Liver (tissue), 9 donors: ENCODE results near the gene NLRC5. TPM values are rescaled to one million over a fixed set of nuclear protein-coding genes. Genes with fewer than 3 reads are reported as not detected.

ENCODE experiments used
- DNase-seq: peaks from one replicate; pipeline ENCODE4 v3.0.0-alpha.2; 2017; ENCODE audit warnings: low spot score
- H3K27ac ChIP-seq, 2 donors: one replicate each; pipeline ENCODE4 v1.7.0; 2013; ENCODE audit warnings: inconsistent platforms in 2 of 2, low read length in 2 of 2, control low read depth in 1 of 2, low read depth in 1 of 2, mild to moderate bottlenecking in 1 of 2
- H3K27me3 ChIP-seq, 4 donors: one replicate each; pipeline versions ENCODE4 v1.6.1 to v1.7.0; 2013; ENCODE audit warnings: low read length in 3 of 4, inconsistent platforms in 1 of 4, mild to moderate bottlenecking in 1 of 4, moderate library complexity in 1 of 4; ENCODE audit not compliant: control insufficient read depth in 4 of 4, insufficient read depth in 4 of 4
- H3K36me3 ChIP-seq, 4 donors: one replicate each; pipeline versions ENCODE4 v1.6.1 to v1.7.0; 2013; ENCODE audit warnings: low read length in 3 of 4, mild to moderate bottlenecking in 3 of 4, low read depth in 1 of 4, moderate library complexity in 1 of 4; ENCODE audit not compliant: control insufficient read depth in 4 of 4, insufficient read depth in 3 of 4
- H3K4me1 ChIP-seq, 4 donors: one replicate each; pipeline versions ENCODE4 v1.6.1 to v1.7.0; 2013; ENCODE audit warnings: low read length in 3 of 4, mild to moderate bottlenecking in 3 of 4, moderate library complexity in 1 of 4; ENCODE audit not compliant: control insufficient read depth in 4 of 4, insufficient read depth in 4 of 4
- H3K4me3 ChIP-seq, 3 donors: one replicate each; pipeline versions ENCODE4 v1.6.1 to v1.7.0; 2013; ENCODE audit warnings: low read length in 3 of 3, control low read depth in 1 of 3, low read depth in 1 of 3, mild to moderate bottlenecking in 1 of 3
- H3K9ac ChIP-seq, 2 donors: one replicate each; pipeline ENCODE4 v1.7.0; 2013; ENCODE audit warnings: low read length in 2 of 2, mild to moderate bottlenecking in 2 of 2, moderate library complexity in 2 of 2, control low read depth in 1 of 2, low read depth in 1 of 2
- H3K9me3 ChIP-seq, 4 donors: one replicate each; pipeline versions ENCODE4 v1.6.1 to v1.7.0; 2013; ENCODE audit warnings: low read length in 3 of 4; ENCODE audit not compliant: control insufficient read depth in 4 of 4
- ATF3 ChIP-seq: IDR thresholded peaks from 2 replicates; pipeline ENCODE4 v1.6.1; 2016; ENCODE audit warnings: antibody characterized with exemption
- EGR1 ChIP-seq, 2 donors: IDR thresholded peaks; 2 replicates each; pipeline ENCODE4 v1.6.1; 2016 to 2018; ENCODE audit warnings: antibody characterized with exemption in 2 of 2, low read depth in 2 of 2
- FOXA1 ChIP-seq: IDR thresholded peaks from 2 replicates; pipeline ENCODE4 v1.6.1; 2016; ENCODE audit warnings: antibody characterized with exemption
- FOXA2 ChIP-seq: IDR thresholded peaks from 2 replicates; pipeline ENCODE4 v1.6.1; 2016; ENCODE audit warnings: antibody characterized with exemption
- GABPA ChIP-seq, 2 donors: IDR thresholded peaks in 1 of 2; conservative IDR thresholded peaks in 1 of 2; 2 replicates each; pipeline ENCODE4 v1.6.1; 2016; ENCODE audit warnings: antibody characterized with exemption in 2 of 2, mild to moderate bottlenecking in 1 of 2, moderate library complexity in 1 of 2
- HNF4A ChIP-seq, 2 donors: conservative IDR thresholded peaks; 2 replicates each; pipeline ENCODE4 v1.6.1; 2016; ENCODE audit warnings: antibody characterized with exemption in 2 of 2, mild to moderate bottlenecking in 2 of 2
- HNF4G ChIP-seq: IDR thresholded peaks from 2 replicates; pipeline ENCODE4 v1.6.1; 2016; ENCODE audit warnings: antibody characterized with exemption
- JUND ChIP-seq, 2 donors: IDR thresholded peaks; 2 replicates each; pipeline ENCODE4 v1.6.1; 2016; ENCODE audit warnings: antibody characterized with exemption in 2 of 2
- NR2F2 ChIP-seq: IDR thresholded peaks from 2 replicates; pipeline ENCODE4 v1.6.1; 2016; ENCODE audit warnings: antibody characterized with exemption
- SP1 ChIP-seq: IDR thresholded peaks from 2 replicates; pipeline ENCODE4 v1.6.1; 2018; ENCODE audit warnings: antibody characterized with exemption, mild to moderate bottlenecking
- YY1 ChIP-seq: IDR thresholded peaks from 2 replicates; pipeline ENCODE4 v1.6.1; 2016; ENCODE audit warnings: antibody characterized with exemption, mild to moderate bottlenecking
- WGBS: extraction: QIAGEN DNeasy Blood & Tissue Kit; methylation state at CpG from one replicate; pipeline ENCODE4 v1.1.7; 2013; 5-methylcytosine and 5-hydroxymethylcytosine counted together
- polyA plus RNA-seq, 2 donors: library from polyadenylated mRNA; stranded (reverse) in 1 of 2; unstranded in 1 of 2; fragments of 200-250 nt in 1 of 2; fragments of >200 nt in 1 of 2; fragmentation: Nextera tagmentation in 1 of 2; extraction: Ambion mirVana in 1 of 2; gene quantifications; one replicate each; pipeline versions ENCODE4 v1.2.1 to v1.2.3, GENCODE V29; 2013 to 2015
- total RNA-seq, 2 donors: library from RNA; depleted of rRNA; stranded (reverse); fragments of >200 nt; gene quantifications; one replicate each; pipeline ENCODE4 v1.2.3, GENCODE V29; 2014
- TF ChIP-seq, protein P1 (sequence below): IDR thresholded peaks from 2 replicates; pipeline ENCODE4 v1.6.1; 2016; ENCODE audit warnings: antibody characterized with exemption, mild to moderate bottlenecking
- TF ChIP-seq, protein P2 (sequence below): fragments of 150-350 bp; IDR thresholded peaks from 2 replicates; pipeline ENCODE4 v1.5.1; 2017; ENCODE audit warnings: improper control_type of control experiment, low read depth, low read length; ENCODE audit not compliant: missing input control
- TF ChIP-seq, protein P3 (sequence below): IDR thresholded peaks from 2 replicates; pipeline ENCODE4 v1.6.1; 2016; ENCODE audit warnings: antibody characterized with exemption
- donor health status: healthy.
- donor health status: healthy.
- donor health status: healthy.
- donor health status: healthy.
- donor health status: healthy.

Gene NLRC5
- total and polyA plus RNA-seq, 4 donors, result 4.7 to 23.3 (median 8.8) TPM

GRCh38 chr16:56980201-56980535 lies 9.2 kb upstream of the NLRC5 start:
- H3K9ac ChIP-seq, result no peak overlapping the region
- H3K27ac ChIP-seq, result peak overlapping the region; percentile 25 to 57
- DNase-seq, result no peak
- H3K27me3 ChIP-seq, result no peaks in the 10 kb centered on the region
- no peaks in the 10 kb centered on the region for H3K9me3 ChIP-seq
- H3K4me1 ChIP-seq, result peaks cover 2 to 9% (median 6%) of the 10 kb centered on the region in 4 donors
- no peak overlapping the region for H3K4me3 ChIP-seq
- WGBS, result 46% methylated on average over 4 of the region's 4 CpGs
- H3K36me3 ChIP-seq, result no peaks in the 10 kb centered on the region
- TF ChIP-seq, protein P1, sequence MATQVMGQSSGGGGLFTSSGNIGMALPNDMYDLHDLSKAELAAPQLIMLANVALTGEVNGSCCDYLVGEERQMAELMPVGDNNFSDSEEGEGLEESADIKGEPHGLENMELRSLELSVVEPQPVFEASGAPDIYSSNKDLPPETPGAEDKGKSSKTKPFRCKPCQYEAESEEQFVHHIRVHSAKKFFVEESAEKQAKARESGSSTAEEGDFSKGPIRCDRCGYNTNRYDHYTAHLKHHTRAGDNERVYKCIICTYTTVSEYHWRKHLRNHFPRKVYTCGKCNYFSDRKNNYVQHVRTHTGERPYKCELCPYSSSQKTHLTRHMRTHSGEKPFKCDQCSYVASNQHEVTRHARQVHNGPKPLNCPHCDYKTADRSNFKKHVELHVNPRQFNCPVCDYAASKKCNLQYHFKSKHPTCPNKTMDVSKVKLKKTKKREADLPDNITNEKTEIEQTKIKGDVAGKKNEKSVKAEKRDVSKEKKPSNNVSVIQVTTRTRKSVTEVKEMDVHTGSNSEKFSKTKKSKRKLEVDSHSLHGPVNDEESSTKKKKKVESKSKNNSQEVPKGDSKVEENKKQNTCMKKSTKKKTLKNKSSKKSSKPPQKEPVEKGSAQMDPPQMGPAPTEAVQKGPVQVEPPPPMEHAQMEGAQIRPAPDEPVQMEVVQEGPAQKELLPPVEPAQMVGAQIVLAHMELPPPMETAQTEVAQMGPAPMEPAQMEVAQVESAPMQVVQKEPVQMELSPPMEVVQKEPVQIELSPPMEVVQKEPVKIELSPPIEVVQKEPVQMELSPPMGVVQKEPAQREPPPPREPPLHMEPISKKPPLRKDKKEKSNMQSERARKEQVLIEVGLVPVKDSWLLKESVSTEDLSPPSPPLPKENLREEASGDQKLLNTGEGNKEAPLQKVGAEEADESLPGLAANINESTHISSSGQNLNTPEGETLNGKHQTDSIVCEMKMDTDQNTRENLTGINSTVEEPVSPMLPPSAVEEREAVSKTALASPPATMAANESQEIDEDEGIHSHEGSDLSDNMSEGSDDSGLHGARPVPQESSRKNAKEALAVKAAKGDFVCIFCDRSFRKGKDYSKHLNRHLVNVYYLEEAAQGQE, result no peak
- no peak for TF ChIP-seq YY1
- no peak for TF ChIP-seq FOXA1
- no peak for TF ChIP-seq EGR1 (IDR thresholded peaks at IDR 0.05; ENCODE audit: low read depth in 2 of 2)
- TF ChIP-seq NR2F2, result no peak
- TF ChIP-seq, protein P2, sequence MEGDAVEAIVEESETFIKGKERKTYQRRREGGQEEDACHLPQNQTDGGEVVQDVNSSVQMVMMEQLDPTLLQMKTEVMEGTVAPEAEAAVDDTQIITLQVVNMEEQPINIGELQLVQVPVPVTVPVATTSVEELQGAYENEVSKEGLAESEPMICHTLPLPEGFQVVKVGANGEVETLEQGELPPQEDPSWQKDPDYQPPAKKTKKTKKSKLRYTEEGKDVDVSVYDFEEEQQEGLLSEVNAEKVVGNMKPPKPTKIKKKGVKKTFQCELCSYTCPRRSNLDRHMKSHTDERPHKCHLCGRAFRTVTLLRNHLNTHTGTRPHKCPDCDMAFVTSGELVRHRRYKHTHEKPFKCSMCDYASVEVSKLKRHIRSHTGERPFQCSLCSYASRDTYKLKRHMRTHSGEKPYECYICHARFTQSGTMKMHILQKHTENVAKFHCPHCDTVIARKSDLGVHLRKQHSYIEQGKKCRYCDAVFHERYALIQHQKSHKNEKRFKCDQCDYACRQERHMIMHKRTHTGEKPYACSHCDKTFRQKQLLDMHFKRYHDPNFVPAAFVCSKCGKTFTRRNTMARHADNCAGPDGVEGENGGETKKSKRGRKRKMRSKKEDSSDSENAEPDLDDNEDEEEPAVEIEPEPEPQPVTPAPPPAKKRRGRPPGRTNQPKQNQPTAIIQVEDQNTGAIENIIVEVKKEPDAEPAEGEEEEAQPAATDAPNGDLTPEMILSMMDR, result no peak
- TF ChIP-seq SP1, result no peak
- TF ChIP-seq HNF4A (conservative IDR thresholded peaks at IDR 0.05), result no peak
- no peak for TF ChIP-seq HNF4G
- no peak for TF ChIP-seq JUND (IDR thresholded peaks at IDR 0.05)

GRCh38 chr16:56980792-56981724 lies 8.3 kb upstream of the NLRC5 start:
- DNase-seq, result no peak
- TF ChIP-seq, protein P1, result no peak
- TF ChIP-seq ATF3 (no peak), FOXA2 (no peak), EGR1 (IDR thresholded peaks at IDR 0.05; ENCODE audit: low read depth in 2 of 2) (no peak), YY1 (no peak), NR2F2 (no peak), HNF4A (conservative IDR thresholded peaks at IDR 0.05) (no peak), GABPA (IDR thresholded peaks at IDR 0.05 in 1 of 2, conservative IDR thresholded peaks at IDR 0.05 in 1 of 2) (no peak)
- TF ChIP-seq, protein P3, sequence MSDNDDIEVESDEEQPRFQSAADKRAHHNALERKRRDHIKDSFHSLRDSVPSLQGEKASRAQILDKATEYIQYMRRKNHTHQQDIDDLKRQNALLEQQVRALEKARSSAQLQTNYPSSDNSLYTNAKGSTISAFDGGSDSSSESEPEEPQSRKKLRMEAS, result no peak
- peaks cover 2 to 9% (median 6%) of the 10 kb centered on the region in 4 donors for H3K4me1 ChIP-seq
- WGBS, result 93% methylated on average over 16 of the region's 16 CpGs
- H3K36me3 ChIP-seq, result no peaks in the 10 kb centered on the region
- no peak overlapping the region for H3K27ac ChIP-seq
- no peak overlapping the region for H3K4me3 ChIP-seq
- H3K9me3 ChIP-seq, result no peaks in the 10 kb centered on the region
- H3K27me3 ChIP-seq, result no peaks in the 10 kb centered on the region
- no peak overlapping the region for H3K9ac ChIP-seq
